HG03108 (cell line): ENCODE measurements around the gene SIGLEC1.

Experiments
- ATAC-seq: cut with Tn5 transposase; IDR thresholded peaks from one replicate; pipeline ENCODE4 v1.9.1; 2021; ENCODE audit warnings: moderate library complexity; ENCODE audit not compliant: unreplicated experiment

The SIGLEC1 gene

DNA sequence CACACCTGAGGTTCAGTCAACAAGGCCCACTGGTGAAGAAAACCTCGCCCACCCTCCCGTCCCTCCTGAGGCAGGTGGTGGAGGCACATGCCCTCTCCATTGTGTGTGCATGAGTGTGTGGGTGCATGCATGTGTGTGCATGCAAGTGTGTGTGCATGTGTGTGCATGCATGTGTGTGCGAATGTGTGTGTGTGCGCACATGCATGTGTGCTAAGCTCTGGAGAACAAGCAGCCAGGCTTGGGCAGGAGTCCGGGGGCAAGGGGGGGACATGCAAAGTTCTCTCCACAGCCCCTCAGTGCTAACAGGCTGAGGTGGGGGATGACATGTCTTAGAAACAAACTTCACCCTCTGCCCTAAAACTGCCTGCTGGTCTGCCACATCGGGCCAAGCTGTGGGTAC, 17.0 kb upstream of the SIGLEC1 start:
- no peak for ATAC-seq

DNA sequence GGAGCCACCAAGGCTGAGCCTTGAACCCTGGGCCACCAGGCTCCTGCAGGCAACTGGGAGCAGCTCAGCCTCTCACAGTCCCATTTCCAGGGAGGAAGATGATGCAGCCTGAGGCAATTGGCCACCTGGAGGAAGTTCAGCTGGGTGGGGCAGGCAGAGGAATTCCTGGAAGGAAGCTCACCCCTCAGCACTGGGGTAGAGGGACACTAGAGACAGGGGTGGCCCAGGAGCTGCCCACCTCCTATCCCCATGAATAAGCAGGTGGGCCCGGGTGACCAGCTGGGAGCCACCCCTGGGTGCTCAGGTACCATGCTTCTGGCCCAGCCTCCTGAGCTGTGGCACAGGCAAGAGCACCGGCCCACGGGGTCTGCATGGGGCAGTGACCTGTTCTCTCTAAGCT, 16.5 kb upstream of the SIGLEC1 start:
- no peak for ATAC-seq

DNA sequence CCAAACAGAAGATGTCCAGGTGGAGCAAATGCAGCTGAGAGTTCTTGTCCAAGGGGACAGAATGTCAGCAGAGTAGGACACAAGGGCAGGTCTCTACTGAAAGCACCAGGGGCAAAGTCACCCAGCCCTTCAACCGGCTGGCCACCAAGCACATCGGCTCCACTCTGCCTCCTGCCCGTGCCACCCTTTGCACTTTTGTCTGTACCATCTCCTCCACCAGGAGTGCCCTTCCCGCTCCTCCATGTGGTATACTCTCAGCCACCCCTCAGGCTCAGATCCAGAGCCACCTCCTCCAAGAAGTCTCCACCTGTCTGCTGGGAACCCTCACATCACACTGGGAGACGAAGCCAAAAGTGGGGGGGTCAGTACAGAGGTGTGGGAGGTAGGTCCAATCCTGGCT, 16.0 kb upstream of the SIGLEC1 start:
- no peak for ATAC-seq

DNA sequence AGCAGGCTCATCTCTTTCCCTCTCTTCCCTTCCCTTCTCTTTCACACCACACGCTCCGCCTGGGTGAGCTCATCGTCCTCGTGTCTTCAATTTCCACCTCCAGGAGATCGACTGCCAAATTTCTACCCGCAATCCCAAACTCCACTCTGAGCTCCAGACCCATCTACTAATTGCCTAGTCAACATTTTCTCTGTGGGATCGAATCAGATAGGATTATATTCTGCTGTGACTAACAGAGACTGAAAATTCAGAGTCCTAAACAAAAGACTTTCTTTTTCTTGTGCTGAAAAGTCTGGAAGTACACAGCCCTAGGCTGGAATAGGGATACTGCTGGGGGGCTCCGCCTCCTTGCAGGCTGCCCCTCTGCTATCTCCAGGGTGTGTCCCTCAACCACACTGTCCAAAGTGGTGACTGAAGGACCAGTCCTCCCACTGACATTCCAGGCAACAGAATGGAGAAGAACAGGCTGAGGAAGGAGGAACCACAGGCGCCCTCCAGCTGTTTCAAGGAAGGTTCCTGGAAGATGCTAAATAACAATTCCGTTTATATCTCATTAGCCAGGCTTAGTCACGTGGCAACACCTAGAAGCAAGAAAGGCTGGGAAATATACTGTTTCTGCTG, 15.1 kb upstream of the SIGLEC1 start:
- no peak for ATAC-seq

DNA sequence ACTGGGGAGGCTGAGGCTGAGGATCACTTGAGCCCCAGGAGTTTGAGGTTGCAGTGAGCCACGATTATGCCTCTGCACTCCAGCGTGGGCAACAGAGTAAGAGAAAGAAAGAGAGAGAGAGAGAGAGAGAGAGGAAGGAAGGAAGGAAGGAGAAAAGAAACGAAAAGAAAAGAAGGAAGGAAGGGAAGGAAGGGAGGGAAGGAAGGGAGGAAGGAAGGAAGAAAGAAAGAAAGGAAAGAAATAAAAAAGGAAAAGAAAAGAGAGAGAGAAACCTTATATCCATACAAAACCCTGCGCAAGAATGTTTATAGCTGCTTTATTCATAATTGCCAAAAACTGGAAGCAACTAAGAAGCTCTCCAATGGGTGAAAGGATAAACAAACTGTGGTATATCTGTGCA, 12.0 kb upstream of the SIGLEC1 start:
- no peak for ATAC-seq

DNA sequence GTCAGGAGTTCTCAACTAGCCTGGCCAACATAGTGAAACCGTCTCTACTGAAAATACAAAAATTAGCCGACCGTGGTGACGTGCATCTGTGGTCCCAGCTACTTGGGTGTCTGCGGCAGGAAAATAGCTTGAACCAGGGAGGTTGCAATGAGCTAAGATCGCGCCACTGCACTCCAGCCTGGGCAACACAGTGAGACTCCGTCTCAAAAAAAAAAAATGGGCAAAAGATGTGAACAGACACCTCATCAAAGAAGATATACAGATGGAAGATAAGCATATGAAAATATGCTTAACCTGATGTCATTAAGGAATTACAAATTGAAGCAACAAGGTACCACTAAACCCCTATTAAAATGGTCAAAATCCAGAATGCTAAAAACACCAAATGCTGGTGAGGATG, 10.9 kb upstream of the SIGLEC1 start:
- no peak for ATAC-seq

DNA sequence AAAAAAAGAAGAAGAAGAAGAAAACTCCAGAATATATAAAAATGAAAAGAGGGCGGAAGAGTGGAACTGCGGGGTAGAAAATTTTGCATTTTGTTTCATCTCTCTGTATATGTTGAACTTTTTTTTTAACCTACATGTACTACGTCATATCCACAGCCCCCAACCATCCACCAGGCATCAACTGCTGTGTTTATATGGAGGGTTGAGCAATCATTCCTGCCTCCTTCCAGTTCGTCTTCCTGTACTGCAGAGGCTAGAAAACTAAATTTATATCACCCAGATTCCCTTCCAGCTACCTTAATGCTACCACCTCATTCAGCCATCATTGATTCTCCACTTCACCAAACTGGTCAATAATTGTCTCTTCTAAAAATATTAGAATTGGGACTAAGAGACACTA, 9.5 kb upstream of the SIGLEC1 start:
- no peak for ATAC-seq

DNA sequence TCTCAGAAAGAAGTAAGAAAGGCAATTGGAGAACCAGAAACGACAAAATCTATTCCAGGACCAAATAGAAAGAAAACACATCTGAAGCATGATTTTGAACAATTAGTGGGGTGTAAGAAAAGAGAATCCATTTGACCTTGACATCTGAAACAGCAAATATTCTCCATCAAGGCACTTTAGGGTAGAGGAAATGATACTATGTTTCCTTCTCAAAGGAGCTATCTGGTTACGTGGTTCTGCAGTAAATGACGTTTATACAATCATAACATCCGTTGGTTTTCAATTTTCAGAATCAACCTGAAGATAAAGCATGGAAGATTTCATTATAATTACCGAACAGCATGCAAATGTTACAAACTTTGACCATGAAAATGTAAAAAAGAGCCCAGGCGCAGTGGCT, 8.2 kb upstream of the SIGLEC1 start:
- no peak for ATAC-seq

DNA sequence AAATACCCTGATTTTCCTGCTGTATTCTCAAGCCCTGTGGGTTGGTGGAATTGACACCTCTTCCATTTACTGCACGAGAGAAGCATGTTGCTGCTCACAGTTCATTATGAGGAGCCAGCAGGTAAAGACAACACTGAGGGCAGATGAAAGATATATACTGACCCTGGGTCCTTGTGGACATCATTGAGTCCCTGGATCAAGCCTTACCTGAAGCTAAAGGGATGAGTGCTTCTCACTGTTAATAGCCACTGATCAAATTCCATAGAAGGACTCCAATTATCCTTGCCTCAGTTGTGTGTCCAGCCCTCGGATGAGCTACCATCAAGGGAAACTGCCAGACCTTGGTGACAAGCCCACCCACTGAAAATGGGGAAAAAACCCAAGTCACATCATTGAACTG, 7.7 kb upstream of the SIGLEC1 start:
- no peak for ATAC-seq

DNA sequence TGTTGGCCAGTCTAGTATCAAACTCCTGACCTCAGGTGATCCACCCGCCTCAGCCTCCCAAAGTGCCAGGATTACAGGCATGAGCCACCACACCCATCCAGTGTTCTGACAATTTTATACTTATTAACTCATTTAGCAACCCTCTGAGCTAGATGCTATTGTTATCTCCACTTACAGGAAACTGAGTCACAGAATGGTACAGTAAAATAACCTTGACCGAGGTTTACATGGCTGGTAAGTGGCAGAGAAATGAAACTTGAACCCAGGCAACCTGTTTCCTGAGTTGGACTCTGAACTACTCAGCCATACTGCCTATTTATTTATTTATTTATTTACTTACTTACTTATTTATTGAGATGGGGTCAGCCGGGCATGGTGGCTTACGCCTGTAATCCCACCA, 6.6 kb upstream of the SIGLEC1 start:
- ATAC-seq = no peak

DNA sequence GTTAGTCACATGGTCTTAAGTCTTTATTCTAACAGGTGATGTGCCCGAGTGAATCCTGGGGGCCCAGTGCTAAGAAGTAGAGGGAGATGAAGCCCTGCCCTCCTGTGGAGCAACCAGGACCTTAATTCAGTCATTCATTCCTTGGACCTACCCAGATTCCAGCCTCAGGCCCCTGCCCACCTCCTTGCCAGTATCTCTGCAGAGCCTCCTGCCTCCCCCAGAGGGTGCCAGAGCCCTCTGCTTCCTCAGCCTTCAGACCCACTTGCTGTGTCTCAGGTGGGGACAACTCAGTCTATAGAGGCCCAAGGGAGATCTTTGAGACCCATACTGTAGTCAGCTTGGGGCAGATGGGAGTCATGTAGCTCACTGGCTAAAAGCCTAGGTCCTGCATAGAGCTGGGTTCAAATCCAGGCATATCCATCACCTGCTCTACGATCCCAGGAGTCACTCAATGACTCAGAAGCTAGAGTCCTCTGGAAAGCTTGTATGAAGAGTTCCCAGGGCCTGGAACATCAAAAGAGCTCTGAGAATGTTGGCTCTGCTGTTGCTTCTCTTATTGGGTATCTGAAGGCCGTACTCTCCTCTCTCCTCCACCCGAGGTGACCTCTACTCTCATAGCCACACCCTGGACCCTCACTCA, 3.9 kb upstream of the SIGLEC1 start:
- ATAC-seq = no peak

DNA sequence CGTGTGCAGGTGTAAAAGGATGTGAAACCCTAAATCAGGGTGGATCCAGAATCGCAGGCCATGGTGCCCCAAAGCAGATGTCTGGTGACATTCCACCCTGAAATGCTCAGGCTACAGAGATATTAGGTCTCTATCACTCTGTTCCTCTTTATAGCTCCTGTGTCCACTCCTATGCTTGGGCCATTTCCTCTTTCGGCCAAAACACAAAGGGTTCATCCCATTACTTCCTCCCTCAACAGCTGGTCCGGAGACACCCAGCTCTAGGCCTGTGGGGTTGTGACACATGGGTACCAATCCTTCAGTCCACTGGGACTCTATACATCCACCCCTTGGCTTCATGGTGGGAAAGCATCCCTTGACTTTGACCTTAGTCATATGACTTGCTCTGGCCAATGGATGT, 1.7 kb upstream of the SIGLEC1 start:
- ATAC-seq = no peak

DNA sequence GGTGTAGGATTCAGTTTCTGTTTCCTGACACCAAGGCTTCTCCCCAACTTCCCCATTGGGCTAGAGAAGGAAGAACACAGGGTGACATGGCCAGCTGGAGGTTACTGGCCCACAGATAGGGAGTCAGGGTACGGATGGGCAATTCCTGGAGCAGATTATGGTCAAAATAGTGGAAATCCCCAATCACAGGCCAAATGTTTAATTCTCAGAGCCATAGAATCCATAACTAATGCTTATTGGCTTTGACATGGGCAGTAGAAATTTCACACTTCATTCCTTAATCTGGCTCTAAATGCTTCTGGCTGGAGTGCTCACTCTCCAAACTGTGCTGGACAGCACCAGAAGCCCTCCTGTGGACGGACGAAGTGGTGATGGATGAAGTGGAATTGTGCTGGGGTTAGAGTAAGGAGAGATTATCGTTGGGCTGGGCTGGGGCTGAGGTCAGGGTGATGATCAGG, 887 bp downstream of the SIGLEC1 start:
- no peak for ATAC-seq

DNA sequence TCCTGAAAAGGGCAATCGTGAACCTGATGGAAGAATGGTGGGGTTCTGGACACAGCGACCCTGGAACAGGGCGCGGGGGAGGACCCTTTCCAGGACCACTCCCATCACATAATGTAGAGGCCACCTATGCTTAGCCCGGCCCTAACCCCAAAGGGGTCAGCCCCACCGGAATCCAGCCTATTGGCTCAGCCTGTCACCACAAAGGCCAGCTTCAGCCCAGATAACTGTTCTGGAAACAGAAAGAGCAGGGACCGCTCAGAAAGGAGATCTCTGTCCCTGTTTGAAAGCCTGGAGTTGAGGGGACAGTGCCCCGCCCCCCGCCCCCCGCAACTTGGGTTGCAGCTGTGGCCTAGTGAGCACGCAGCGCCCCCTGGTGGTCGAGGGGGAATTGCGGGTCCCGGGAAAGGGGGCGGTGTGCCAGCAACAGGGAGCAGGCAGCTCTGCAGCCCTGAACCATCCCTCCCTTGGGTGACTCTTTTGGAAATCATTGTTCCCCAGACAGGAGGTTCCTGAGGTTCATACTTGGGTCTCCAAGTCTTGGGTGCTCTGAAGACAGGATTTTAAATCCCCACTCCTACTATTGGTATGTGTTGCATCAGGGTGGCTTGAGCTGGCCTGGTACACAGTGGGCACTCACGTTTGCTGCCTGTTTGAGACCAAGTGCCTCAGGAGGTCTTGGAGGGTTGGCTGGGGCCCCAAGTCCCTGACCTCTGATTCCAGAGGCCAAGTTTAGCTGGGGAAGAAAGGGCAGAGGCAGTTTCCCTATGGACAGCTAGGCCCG, 1.5 kb downstream of the SIGLEC1 start:
- ATAC-seq = no peak

DNA sequence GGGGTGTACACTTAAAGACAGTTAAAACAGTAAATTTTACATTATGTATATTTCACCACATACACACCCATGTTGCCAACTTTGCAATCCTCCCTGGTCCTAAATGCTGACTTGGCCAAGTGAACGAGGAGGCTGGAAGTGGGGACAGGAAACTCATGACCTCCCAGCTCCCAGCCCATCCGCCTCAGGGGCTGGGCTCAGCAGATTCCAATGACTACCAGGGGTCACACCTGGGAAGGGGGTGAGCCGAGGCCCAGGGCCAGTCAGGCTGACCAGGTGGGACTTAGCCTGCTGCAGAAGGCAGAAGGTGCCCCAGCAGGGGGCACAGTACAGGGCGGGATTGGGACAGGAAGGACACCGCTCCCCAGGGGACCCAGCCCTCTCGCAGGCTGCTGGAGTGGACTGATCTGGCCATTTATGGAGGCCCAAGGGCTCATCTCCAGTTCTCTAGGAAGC, 2.4 kb downstream of the SIGLEC1 start:
- ATAC-seq = no peak

DNA sequence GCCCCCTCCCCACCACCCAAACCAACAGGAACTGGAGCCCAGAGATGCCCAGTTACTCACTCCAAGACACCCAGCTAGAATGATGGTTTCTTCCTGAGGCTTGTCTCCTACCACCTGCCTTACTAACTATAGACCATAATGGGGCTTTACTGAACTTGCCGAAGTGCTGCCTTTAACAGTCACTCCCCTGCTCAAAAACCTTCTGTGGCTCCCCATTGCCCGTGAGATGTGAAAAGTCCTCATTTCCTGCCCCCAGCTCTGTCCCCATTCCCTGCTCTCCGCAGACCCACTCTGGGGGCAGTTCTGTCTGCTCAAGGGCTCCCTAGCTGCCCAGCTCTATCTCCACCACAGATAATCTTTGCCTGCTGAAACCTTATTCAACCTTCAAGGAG, 4.9 kb downstream of the SIGLEC1 start:
- no peak for ATAC-seq

DNA sequence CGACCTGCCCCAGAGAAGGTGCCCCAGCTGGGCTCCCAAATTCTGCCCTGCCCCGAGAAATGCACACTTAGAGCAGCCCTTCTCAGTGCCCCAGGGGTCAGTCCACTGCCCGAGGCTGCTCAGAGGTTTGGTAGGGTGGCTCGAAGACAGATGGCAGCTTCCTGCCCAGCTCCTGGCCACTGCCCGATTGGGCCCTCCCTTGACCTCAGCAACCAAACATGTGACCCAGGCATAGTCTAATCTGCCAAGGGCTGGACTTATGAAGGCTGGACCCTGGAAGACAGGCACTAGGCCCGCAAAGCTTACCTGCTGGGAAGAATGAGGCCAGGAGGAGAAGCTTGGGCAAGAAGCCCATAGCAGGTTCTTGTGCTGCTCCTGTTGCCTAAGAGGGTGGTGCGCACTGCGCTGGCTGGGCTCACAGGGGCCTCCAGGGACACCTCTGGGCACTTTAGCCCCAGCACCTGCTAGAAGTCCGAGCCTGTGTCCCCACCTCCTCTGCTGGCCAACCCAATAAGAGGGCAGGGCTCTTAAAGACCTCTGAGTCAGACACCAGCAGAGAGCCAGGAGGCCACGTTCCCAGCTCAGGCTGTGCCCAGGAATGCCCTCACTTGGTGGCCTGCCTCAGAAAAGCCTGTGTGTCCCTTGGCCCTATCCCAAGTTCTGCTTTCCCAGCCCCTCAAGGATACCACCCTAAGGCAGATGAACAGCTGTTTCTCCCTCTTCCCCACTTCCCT, 5.5 kb downstream of the SIGLEC1 start:
- no peak for ATAC-seq

DNA sequence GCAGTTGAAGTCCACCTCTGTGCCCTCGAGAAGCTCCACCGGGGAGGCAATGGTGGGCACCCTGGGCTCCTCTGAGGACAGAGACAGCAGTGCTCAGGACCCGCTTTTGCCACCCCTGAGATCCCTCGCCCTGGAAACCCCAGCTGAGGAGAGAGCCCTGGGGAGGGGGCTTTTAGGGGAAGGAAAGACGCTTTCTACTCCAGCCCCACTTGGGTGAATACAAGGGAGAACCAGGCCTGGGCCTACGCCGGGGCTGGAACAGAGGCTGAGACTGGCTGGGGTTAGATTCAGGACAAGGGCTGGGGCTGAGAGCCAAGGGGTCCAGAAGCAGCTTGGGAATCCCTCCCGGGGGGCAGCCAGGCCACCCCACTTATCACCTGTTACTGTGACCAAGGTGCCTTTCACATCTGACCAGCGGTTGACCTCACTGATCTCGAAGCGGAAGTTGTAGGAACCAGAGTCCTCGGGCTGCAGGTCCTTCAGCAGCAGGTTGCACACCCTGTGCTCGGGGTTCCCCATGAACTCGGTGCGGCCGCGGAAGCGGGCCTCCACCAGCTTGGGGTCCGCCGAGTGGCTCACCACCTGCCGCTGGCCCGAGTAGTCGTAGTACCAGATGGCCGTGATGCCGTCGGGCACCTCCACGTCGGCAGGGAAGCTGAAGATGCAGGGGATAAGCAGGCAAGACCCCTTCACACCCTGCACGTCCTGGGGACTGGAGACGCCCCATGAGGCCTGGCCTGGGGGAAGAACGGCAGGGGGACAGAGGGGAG, 6.2 kb downstream of the SIGLEC1 start:
- ATAC-seq = no peak

DNA sequence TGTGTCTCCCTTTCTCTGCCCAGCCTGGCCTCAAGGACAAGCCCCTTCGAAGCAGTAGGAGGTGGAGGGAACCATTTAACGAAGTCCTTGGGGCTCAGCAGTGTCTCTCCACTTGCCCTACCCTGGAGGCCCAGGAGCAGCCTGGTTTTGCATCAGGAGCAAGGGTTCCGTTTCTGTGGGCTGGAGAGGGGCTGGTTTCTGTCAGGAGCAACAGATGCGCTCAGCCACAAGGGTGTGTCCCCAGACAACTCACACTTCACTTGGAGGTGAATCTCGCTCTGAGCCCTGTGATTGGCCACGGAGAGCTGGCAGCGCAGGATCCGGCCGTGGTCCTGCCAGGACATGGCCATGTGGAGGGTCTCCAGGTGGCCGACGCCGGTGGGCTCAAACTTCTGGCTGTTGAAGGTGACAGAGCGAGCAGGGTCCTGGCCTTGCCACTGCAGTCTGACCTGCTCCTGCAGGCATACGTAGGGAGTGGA, 6.9 kb downstream of the SIGLEC1 start:
- no peak for ATAC-seq

DNA sequence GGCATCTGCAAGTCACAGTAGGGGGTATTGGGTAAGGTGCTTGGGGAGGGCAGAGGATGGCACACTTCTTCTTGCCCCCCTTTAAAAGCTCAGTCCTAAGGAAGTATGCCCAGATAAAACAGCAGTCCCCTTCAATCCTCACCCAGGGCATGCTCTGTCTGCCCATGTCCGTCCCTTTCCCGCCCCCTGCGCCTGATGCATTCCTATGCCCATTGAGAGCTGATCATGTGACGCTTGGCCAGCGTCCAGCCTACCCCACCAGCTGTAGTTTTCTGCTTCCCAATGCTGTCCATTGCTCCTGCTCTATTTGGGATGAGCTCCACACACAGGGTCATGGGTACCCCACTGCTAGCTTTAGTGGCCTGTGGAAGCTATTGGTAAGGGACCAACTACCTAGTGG, 8.3 kb downstream of the SIGLEC1 start:
- no peak for ATAC-seq
